HL-60 (cell line): ENCODE measurements around the gene LEF1.

Experiments used
- DNase-seq, 2 experiments: peaks; one replicate each; pipeline ENCODE4 v3.0.0-alpha.2; 2010 to 2020; ENCODE audit warnings: low read depth in 1 of 2, low spot score in 1 of 2
- H3K27ac ChIP-seq: fragments of 250-450 bp; sonication (Bioruptor Pico); replicated peaks from 2 replicates; pipeline ENCODE4 v1.5.1; 2020; ENCODE audit warnings: mild to moderate bottlenecking, moderate library complexity
- H3K27me3 ChIP-seq: fragments of 250-450 bp; sonication (Bioruptor Pico); 2 replicates; pipeline ENCODE4 v1.5.1; 2021; ENCODE audit warnings: mild to moderate bottlenecking, moderate library complexity; ENCODE audit not compliant: insufficient read depth, poor library complexity, severe bottlenecking
- H3K4me3 ChIP-seq: replicated peaks from 2 replicates; pipeline ENCODE4 v1.5.1; 2011; ENCODE audit warnings: mild to moderate bottlenecking, control low read depth, low read length; ENCODE audit not compliant: insufficient read depth
- GABPA ChIP-seq: IDR thresholded peaks from 2 replicates; pipeline ENCODE4 v1.6.1; 2012; ENCODE audit warnings: low read depth
- POLR2AphosphoS5 ChIP-seq: IDR thresholded peaks from 2 replicates; pipeline ENCODE4 v1.6.1; 2012; ENCODE audit warnings: low read depth
- SPI1 ChIP-seq: IDR thresholded peaks from 2 replicates; pipeline ENCODE4 v1.6.1; 2012; ENCODE audit warnings: low read depth, mild to moderate bottlenecking, borderline replicate concordance
- TF ChIP-seq, protein P1 (sequence below): IDR thresholded peaks from one replicate; pipeline ENCODE4 v1.5.1; 2011; ENCODE audit warnings: low read length, control low read depth, inconsistent platforms; ENCODE audit not compliant: insufficient read depth
- TF ChIP-seq, protein P2 (sequence below): IDR thresholded peaks from 2 replicates; pipeline ENCODE4 v1.6.1; 2012; ENCODE audit warnings: low read depth; ENCODE audit not compliant: insufficient replicate concordance

The LEF1 gene

DNA sequence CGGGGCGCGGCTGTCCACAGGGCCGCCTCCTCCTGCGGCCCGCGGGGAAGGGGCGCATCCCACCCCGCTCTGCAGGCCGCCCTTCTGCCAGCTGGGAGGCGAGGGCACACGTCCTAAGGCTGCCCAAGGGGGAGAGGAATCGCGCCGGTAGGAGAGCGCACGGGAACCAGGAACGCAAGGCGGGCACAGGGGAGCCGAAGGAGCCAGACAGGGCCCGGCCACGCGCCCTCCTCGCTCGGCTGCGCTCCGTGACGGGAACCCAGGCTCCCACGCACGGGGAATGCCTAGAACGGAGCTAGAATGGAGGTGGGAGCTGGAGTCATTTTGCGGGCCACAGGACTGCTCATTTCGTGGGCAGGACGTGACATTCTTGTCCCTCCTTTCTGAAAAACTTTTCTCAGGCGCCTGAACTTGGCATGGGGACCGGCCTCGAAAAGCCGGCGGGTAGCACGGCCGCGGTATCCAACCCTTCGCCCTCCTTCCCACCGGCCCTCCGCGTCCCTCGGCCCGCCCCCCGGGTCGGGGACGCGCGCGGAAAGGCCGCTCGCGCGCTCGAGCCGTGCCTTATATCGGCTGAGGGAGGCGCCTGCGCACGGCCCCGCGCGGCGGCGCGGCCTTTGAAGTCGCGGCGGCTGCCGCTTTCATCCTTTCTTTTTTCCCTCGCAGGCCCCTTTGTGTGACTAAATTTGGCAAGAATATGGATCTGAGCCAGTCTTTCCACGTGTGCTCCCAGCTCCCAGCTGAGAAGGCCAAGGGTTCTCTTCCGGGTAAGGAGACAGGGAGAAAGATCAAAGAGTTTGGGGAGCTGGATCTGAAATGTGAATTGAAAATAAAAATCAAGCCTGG lies 4.2 kb upstream of the LEF1 start:
- DNase-seq = no peak
- no peak for TF ChIP-seq SPI1
- Histone ChIP-seq H3K27ac (no peak overlapping the region), H3K27me3 (peaks cover 72% of the 10 kb centered on the region), H3K4me3 (peak overlapping the region; percentile 40)

DNA sequence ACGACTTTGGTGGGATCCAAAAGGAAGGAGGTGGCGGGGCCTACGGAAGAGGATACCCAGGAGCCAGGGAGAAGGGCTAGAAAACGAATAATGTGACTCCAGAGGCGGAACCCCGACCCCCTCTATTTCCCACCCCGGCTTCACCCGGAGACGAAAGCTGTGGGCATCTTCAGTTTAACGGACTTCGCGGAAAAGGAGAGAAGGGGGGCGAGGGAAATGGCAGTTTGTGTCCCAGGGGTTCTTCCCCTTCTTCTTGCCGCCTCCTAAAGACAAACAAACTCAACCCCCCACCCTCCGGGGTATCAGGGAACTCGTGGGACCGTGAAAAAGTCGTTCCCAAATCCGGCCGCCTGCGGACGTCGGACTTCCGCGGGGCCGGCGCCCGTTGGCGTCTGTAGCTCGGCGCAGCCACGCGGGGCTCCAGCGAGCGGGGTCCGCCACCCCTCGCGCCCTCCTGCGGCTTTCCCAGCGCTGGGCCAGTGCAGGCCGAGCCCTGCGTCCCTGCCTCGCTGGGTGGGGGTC lies 3.6 kb upstream of the LEF1 start:
- H3K27me3 ChIP-seq = peaks cover 77% of the 10 kb centered on the region
- no peak for TF ChIP-seq GABPA
- TF ChIP-seq, protein P1, sequence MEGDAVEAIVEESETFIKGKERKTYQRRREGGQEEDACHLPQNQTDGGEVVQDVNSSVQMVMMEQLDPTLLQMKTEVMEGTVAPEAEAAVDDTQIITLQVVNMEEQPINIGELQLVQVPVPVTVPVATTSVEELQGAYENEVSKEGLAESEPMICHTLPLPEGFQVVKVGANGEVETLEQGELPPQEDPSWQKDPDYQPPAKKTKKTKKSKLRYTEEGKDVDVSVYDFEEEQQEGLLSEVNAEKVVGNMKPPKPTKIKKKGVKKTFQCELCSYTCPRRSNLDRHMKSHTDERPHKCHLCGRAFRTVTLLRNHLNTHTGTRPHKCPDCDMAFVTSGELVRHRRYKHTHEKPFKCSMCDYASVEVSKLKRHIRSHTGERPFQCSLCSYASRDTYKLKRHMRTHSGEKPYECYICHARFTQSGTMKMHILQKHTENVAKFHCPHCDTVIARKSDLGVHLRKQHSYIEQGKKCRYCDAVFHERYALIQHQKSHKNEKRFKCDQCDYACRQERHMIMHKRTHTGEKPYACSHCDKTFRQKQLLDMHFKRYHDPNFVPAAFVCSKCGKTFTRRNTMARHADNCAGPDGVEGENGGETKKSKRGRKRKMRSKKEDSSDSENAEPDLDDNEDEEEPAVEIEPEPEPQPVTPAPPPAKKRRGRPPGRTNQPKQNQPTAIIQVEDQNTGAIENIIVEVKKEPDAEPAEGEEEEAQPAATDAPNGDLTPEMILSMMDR = no peak
- TF ChIP-seq, protein P2, sequence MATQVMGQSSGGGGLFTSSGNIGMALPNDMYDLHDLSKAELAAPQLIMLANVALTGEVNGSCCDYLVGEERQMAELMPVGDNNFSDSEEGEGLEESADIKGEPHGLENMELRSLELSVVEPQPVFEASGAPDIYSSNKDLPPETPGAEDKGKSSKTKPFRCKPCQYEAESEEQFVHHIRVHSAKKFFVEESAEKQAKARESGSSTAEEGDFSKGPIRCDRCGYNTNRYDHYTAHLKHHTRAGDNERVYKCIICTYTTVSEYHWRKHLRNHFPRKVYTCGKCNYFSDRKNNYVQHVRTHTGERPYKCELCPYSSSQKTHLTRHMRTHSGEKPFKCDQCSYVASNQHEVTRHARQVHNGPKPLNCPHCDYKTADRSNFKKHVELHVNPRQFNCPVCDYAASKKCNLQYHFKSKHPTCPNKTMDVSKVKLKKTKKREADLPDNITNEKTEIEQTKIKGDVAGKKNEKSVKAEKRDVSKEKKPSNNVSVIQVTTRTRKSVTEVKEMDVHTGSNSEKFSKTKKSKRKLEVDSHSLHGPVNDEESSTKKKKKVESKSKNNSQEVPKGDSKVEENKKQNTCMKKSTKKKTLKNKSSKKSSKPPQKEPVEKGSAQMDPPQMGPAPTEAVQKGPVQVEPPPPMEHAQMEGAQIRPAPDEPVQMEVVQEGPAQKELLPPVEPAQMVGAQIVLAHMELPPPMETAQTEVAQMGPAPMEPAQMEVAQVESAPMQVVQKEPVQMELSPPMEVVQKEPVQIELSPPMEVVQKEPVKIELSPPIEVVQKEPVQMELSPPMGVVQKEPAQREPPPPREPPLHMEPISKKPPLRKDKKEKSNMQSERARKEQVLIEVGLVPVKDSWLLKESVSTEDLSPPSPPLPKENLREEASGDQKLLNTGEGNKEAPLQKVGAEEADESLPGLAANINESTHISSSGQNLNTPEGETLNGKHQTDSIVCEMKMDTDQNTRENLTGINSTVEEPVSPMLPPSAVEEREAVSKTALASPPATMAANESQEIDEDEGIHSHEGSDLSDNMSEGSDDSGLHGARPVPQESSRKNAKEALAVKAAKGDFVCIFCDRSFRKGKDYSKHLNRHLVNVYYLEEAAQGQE = no peak
- no peak for TF ChIP-seq POLR2AphosphoS5
- no peak for TF ChIP-seq SPI1
- H3K4me3 ChIP-seq = peak overlapping the region; percentile 40
- no peak overlapping the region for H3K27ac ChIP-seq
- no peak for DNase-seq

DNA sequence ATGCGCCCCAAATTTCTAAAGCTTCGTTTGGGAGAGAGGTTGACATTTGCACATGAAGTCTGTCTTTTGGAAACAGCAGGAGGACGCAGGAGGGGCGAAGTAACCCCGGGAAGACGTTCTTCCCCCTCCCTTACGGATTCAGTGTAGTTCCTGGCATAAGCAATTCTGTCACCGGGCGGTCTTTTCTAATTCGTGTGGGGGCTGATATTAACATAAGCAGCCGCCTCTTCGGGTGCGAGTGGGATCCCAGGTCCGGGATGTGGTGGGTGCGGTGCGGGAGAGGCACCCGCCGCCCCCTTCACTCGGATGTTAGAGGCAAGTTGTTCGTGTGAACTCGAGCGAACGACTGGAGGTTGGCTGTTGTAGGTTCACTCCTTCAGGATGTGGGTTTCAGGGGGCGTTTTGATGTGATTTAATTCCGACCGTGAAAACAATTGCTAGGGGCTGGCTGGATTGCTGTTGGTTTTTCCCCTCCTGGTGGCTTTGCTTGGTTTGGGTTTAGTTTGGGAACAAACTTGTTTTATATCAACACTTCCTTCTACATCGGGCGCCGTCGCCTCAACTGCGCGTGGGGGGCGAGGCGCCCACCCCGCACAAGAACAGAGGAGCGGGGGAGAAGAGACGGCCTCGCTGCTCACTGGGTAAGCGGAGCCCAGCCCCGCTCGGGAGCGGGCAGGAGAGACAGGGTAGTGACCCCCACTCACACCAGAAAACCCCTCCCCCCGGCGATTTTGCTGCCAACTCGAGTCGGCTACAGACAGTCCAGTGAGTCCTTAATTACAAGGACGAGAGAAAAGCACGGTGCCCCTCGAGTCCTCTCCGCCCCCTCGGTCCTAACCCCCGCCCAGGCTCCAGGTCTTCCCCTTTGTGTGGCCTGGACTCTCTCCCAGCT lies 2.9 kb upstream of the LEF1 start:
- no peak for DNase-seq
- H3K27me3 ChIP-seq = peaks cover 79% of the 10 kb centered on the region
- H3K27ac ChIP-seq = no peak overlapping the region
- TF ChIP-seq POLR2AphosphoS5 = no peak
- TF ChIP-seq, protein P1 = no peak
- H3K4me3 ChIP-seq = no peak overlapping the region

DNA sequence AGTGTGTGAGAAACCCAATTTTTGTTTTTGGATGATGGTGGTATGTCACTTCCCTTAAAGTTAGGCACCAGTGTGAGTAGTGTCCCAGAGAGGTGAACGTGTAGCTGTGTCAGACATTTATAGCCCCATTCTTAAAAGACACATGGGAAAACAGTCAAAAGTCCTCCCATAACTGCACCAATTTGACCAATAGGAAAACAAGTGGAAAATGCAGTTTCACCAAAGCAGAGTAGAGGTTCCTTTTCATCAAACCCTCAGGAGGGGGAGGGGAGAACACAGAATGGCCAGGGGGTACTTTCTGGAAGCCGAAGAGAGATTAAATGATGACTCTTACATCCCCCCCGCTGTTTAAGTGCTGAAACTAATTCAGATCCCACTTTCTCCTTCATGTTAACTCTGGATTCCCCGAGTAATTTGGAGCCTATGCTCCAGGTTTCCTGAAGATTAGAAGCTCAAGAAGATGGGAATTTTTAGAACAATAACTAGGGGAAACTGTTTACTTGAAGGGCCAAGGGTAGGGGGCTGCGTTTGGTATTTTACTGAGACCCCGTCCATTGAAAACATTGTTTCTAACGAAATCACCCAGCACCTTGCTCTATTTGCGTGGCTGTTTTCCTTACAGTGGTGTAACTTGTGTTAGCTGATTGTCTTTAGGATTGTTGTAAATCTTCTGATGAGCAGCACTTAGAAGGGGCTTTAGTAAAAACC lies 2.1 kb upstream of the LEF1 start:
- TF ChIP-seq SPI1 (no peak), POLR2AphosphoS5 (no peak), GABPA (no peak)
- TF ChIP-seq, protein P2 = no peak
- TF ChIP-seq, protein P1 = no peak
- Histone ChIP-seq H3K4me3 (no peak overlapping the region), H3K27ac (no peak overlapping the region), H3K27me3 (peaks cover 84% of the 10 kb centered on the region)
- DNase-seq = no peak
